NT2/D1 (cell line): Measurements from ENCODE around the gene KATNB1.

Experiments used
- DNase-seq: peaks from one replicate; pipeline ENCODE4 v3.0.0-alpha.2; 2011; ENCODE audit warnings: low read depth, low spot score
- H3K27me3 ChIP-seq: 2 replicates; pipeline ENCODE4 v1.6.0; 2011; ENCODE audit warnings: mild to moderate bottlenecking; ENCODE audit not compliant: insufficient read length, insufficient read depth
- H3K36me3 ChIP-seq: 2 replicates; pipeline ENCODE4 v1.6.1; 2011; ENCODE audit warnings: mild to moderate bottlenecking, low read length, mixed read lengths; ENCODE audit not compliant: insufficient read depth, insufficient read length
- H3K4me1 ChIP-seq: 2 replicates; pipeline ENCODE4 v1.5.1; 2011; ENCODE audit not compliant: insufficient read depth, insufficient read length
- H3K4me3 ChIP-seq: 2 replicates; pipeline ENCODE4 v1.5.1; 2011; ENCODE audit warnings: low read depth; ENCODE audit not compliant: insufficient read length
- H3K9ac ChIP-seq: 2 replicates; pipeline ENCODE4 v1.6.0; 2011; ENCODE audit warnings: low read depth; ENCODE audit not compliant: insufficient read length
- H3K9me3 ChIP-seq: 2 replicates; pipeline ENCODE4 v1.5.1; 2011; ENCODE audit warnings: mild to moderate bottlenecking, low read length; ENCODE audit not compliant: insufficient read depth
- SUZ12 ChIP-seq: IDR thresholded peaks from 2 replicates; pipeline ENCODE4 v1.6.1; 2011; ENCODE audit not compliant: insufficient read length, insufficient read depth; ENCODE audit errors: extremely low read depth
- YY1 ChIP-seq: IDR thresholded peaks from 2 replicates; pipeline ENCODE4 v1.6.1; 2011; ENCODE audit not compliant: insufficient read length, insufficient read depth
- ZNF274 ChIP-seq: IDR thresholded peaks from 2 replicates; pipeline ENCODE4 v1.6.1; 2011; ENCODE audit warnings: mild to moderate bottlenecking, low read depth, low read length

KATNB1 gene

DNA sequence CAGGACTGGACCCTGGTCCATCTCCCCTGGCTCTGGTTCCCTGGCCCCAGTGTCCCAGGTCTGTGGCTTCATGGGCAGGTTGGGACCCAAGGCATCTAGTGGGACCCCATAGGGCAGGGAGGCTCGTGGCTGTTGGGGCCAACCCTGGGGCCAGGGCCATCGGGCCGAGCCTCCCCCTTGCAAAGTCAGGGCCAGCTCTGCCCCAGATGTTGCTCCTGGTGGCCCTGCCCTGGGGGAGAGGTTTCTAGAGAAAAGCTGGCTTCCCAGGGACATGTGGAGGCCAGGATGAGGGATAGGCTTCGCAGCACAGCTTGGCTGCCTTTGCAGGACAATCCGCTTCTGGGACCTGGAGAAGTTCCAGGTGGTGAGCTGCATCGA, 16.6 kb downstream of the KATNB1 start:
- no peak overlapping the region for H3K9ac ChIP-seq
- no peak for DNase-seq
- H3K36me3 ChIP-seq: peaks cover 84% of the 10 kb centered on the region
- H3K4me3 ChIP-seq: no peak overlapping the region
- no peak for TF ChIP-seq YY1
- no peak for TF ChIP-seq SUZ12
- TF ChIP-seq ZNF274: no peak
- H3K27me3 ChIP-seq: no peaks in the 10 kb centered on the region
- H3K4me1 ChIP-seq: peaks cover 14% of the 10 kb centered on the region
- no peaks in the 10 kb centered on the region for H3K9me3 ChIP-seq

DNA sequence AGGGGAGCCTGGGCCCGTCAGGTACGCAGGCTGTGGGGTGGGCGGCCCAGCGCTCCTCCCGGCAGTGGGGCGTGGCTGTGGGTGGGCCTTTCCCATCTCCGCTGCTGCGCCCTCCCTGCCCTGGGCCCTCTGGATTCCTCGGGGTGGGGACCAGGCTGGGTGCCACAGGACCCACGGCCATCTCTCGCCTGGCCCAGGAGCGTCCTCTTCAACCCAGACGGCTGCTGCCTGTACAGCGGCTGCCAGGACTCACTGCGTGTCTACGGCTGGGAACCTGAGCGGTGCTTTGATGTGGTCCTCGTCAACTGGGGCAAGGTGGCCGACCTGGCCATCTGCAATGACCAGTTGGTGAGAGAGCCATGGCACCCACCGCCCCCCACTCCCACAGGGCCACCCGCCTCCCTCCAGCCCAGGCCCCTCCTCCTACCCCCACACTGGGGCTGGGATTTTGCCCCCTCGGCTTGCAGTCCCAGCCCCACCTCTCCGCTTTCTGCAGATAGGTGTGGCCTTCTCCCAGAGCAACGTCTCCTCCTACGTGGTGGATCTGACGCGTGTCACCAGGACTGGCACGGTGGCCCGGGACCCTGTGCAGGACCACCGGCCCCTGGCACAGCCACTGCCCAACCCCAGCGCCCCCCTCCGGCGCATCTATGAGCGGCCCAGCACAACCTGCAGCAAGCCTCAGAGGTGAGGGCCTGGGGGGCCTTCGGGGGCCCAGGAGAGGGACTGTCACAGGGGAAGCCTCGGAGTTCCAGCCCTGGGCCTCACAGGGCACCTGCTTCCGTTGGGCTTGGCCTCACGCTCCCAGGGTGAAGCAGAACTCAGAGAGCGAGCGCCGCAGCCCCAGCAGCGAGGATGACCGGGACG, 17.2 kb downstream of the KATNB1 start:
- DNase-seq: no peak
- Histone ChIP-seq H3K9ac (no peak overlapping the region), H3K9me3 (no peaks in the 10 kb centered on the region), H3K36me3 (peaks cover 84% of the 10 kb centered on the region), H3K4me1 (peaks cover 14% of the 10 kb centered on the region), H3K27me3 (no peaks in the 10 kb centered on the region), H3K4me3 (no peak overlapping the region)
- TF ChIP-seq SUZ12: no peak
- no peak for TF ChIP-seq ZNF274
- no peak for TF ChIP-seq YY1

DNA sequence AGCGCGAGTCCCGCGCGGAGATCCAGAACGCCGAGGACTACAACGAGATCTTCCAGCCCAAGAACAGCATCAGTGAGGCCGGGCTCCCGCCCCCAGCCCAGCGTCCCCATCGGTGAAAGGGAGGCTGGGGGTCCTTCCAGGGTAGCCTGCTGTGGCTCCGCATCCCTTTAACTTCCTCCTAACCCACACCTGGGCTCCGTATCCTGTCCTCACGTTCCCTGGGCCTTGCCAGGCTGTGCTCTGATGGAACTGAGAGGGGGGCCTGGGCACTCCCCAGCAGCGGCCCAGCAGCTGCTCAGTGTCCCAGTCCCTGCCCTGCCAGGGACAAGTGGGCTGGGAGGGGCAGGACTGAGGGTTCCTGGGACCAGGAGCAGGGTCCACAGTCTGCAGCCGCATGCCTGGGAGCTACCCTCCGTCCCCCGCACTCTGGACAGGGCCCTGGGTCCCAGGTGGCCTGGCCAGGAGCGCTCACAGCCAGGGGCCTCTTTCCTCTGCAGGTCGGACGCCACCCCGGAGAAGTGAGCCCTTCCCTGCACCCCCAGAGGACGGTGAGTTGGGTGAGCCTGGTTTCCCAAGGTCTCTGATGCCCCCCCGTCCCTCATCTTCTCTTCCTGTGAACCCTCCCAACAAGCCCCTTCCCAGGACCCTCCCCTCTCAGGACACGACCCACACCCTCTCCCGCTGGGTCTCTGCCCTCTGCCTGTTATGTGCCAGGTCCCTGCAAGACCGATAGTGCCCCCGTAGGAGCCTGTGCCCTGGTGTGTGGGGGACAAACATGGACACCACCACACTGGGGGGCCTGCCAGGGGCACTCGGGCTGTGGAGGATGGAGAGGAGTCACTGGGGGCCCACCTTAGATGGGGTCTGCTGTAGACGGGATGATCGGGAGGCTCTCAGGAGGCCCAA, 18.1 kb downstream of the KATNB1 start:
- H3K27me3 ChIP-seq: no peaks in the 10 kb centered on the region
- no peaks in the 10 kb centered on the region for H3K9me3 ChIP-seq
- H3K36me3 ChIP-seq: peaks cover 89% of the 10 kb centered on the region
- peaks cover 19% of the 10 kb centered on the region for H3K4me1 ChIP-seq
- H3K4me3 ChIP-seq: no peak overlapping the region
- no peak for DNase-seq
- no peak overlapping the region for H3K9ac ChIP-seq
- TF ChIP-seq YY1 (no peak), SUZ12 (no peak), ZNF274 (no peak)

DNA sequence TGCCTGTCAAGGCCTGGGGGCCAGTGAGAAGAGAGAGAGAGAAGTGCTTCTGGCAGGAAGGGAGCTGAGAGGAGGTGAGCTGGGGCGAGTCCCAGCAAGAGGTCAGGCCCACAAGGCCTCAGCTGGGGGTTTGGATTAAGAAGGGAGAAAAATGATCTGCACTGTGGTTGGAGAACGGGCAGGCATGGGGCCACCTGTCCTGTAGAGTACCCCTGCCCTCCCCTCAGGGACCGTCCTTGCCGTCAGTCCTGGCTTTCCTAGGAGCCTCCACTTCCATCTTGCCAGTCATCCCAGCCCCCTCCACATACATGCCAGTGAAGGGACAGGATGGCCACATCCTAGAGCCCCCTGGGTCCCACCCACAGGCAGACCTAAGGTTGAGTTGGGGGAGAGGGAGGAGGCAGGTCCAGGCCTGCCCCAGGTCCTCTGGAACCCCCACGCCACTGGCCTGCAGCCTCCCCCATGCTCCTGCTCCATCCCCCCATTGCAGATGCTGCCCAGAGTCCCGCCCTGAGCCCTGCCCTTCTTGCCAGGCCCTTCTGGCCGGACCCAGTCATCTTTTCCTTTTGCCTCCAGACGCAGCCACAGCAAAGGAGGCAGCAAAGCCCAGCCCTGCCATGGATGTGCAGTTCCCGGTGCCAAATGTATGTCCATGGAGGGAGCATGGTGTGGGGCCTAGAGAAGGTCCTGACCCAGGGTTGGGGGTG, 18.9 kb downstream of the KATNB1 start:
- Histone ChIP-seq H3K4me3 (no peak overlapping the region), H3K9ac (no peak overlapping the region), H3K27me3 (no peaks in the 10 kb centered on the region), H3K36me3 (peaks cover 93% of the 10 kb centered on the region), H3K4me1 (peaks cover 27% of the 10 kb centered on the region), H3K9me3 (no peaks in the 10 kb centered on the region)
- no peak for DNase-seq
- TF ChIP-seq SUZ12: no peak
- TF ChIP-seq YY1: no peak

DNA sequence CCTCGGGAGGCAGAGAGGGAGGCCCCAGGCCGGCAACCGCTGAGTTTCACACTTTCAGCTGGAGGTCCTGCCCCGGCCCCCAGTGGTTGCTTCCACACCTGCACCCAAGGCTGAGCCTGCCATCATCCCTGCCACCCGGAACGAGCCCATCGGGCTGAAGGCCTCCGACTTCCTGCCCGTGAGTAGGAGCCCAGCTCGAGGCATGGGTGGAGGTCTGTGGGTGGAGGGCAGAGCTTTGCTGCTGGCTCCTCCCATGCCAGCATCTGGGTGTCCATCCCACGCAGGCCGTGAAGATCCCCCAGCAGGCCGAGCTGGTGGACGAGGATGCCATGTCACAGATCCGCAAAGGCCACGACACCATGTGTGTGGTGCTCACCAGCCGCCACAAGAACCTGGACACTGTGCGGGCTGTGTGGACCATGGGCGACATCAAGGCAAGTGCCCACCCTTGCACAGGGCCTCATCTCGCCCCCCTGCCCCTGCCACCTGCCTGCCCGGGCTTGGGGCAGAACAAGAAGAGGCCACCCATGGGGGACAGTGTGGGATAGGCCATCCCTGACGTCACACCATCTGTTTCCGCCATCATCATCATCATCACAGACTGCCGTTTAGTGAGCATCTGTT, 19.6 kb downstream of the KATNB1 start:
- peaks cover 33% of the 10 kb centered on the region for H3K4me1 ChIP-seq
- TF ChIP-seq ZNF274 (no peak), YY1 (no peak), SUZ12 (no peak)
- H3K36me3 ChIP-seq: peaks cover 93% of the 10 kb centered on the region
- H3K9ac ChIP-seq: no peak overlapping the region
- DNase-seq: no peak
- no peak overlapping the region for H3K4me3 ChIP-seq
- no peaks in the 10 kb centered on the region for H3K27me3 ChIP-seq
- H3K9me3 ChIP-seq: no peaks in the 10 kb centered on the region

DNA sequence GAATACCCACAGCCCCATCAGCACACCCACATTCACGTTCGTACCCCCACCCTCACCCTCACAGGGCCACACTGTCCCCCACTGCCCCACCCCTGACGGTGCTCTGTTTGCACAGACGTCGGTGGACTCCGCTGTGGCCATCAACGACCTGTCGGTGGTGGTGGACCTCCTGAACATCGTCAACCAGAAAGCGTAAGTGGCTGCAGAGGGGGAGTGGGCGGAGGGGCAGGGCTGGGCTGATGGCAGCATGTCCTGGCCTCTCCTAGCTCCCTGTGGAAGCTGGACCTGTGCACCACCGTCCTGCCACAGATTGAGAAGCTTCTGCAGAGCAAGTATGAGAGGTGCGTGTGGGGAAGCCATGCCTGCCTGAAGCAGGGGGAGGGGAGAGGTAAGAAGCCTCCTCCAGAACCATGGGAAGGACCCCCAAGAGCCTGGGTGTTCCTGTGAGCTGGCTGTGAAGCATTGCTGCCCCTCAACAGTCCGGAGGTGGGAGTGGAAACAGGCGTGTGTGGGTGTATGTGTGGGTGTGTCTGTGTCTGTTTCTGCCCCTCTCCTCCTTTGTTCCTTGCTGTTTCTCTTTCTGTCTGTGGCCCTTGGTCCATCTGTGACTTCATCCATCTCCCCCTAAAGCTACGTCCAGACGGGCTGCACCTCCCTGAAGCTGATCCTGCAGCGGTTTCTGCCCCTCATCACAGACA, 20.3 kb downstream of the KATNB1 start:
- peaks cover 38% of the 10 kb centered on the region for H3K4me1 ChIP-seq
- peaks cover 97% of the 10 kb centered on the region for H3K36me3 ChIP-seq
- no peak for TF ChIP-seq ZNF274
- no peak for TF ChIP-seq SUZ12

More for the DNA sequence above, 20.3 kb downstream of the KATNB1 start:
- Histone ChIP-seq H3K9ac (no peak overlapping the region), H3K4me3 (no peak overlapping the region), H3K9me3 (no peaks in the 10 kb centered on the region), H3K27me3 (no peaks in the 10 kb centered on the region)
- no peak for DNase-seq
